ENCODE results near the gene ATRN. TPM values are rescaled to one million over a fixed set of nuclear protein-coding genes. Genes with fewer than 3 reads are reported as not detected.
A peak's percentile ranks its signal among the peaks of the same experiment; 100 is the strongest.

Gene ATRN
- total RNA-seq, 4 donors from 2014 or later: 14.4 to 20.0 (median 16.3) TPM

- TF ChIP-seq POLR2A (IDR thresholded peaks at IDR 0.05): no peak
- no peak for TF ChIP-seq CTCF (IDR thresholded peaks at IDR 0.05 in 4 of 5, conservative IDR thresholded peaks at IDR 0.05 in 1 of 5)
- H3K27me3 ChIP-seq: no peaks in the 10 kb centered on the region
- no peaks in the 10 kb centered on the region for H3K36me3 ChIP-seq
- intact Hi-C loops (cut with DNase I; ENCODE audit: low total_unique reads): no loop called here
- DNase-seq: no peak
- no peak for ATAC-seq
- no peak overlapping the region for H3K4me3 ChIP-seq
- in situ Hi-C loops (cut with MboI; ENCODE audit: low sequenced_read_pairs in 4 of 4): no loop called here
- H3K9me3 ChIP-seq: no peaks in the 10 kb centered on the region
- no peak overlapping the region for H3K27ac ChIP-seq
- no peaks in the 10 kb centered on the region for H3K4me1 ChIP-seq
Measured at GRCh38 chr20:3461911-3462677, 8.7 kb upstream of the ATRN start.

- in situ Hi-C loops (cut with MboI; ENCODE audit: low sequenced_read_pairs in 4 of 4) (no loop called here), intact Hi-C loops (cut with DNase I; ENCODE audit: low total_unique reads) (no loop called here)
- ATAC-seq: no peak
- TF ChIP-seq CTCF (IDR thresholded peaks at IDR 0.05 in 4 of 5, conservative IDR thresholded peaks at IDR 0.05 in 1 of 5) (no peak), POLR2A (IDR thresholded peaks at IDR 0.05) (no peak)
- Histone ChIP-seq H3K27ac (no peak overlapping the region), H3K4me1 (no peaks in the 10 kb centered on the region), H3K9me3 (no peaks in the 10 kb centered on the region), H3K36me3 (no peaks in the 10 kb centered on the region), H3K27me3 (no peaks in the 10 kb centered on the region), H3K4me3 (no peak overlapping the region)
- no peak for DNase-seq
Measured at GRCh38 chr20:3464166-3464565, 6.7 kb upstream of the ATRN start.

- Histone ChIP-seq H3K27me3 (no peaks in the 10 kb centered on the region), H3K4me3 (no peak overlapping the region), H3K27ac (no peak overlapping the region), H3K9me3 (no peaks in the 10 kb centered on the region), H3K4me1 (no peaks in the 10 kb centered on the region), H3K36me3 (no peaks in the 10 kb centered on the region)
- in situ Hi-C loops (cut with MboI; ENCODE audit: low sequenced_read_pairs in 4 of 4): no loop called here
- intact Hi-C loops (cut with DNase I; ENCODE audit: low total_unique reads): no loop called here
- no peak for ATAC-seq
- DNase-seq: no peak
- TF ChIP-seq CTCF (IDR thresholded peaks at IDR 0.05 in 4 of 5, conservative IDR thresholded peaks at IDR 0.05 in 1 of 5): no peak
- TF ChIP-seq POLR2A (IDR thresholded peaks at IDR 0.05): no peak
Measured at GRCh38 chr20:3465301-3465700, 5.5 kb upstream of the ATRN start.

- Histone ChIP-seq H3K4me3 (peak overlapping the region; percentile 72 to 91 (median 84)), H3K27me3 (no peaks in the 10 kb centered on the region), H3K27ac (peak overlapping the region; percentile 79 to 87 (median 80)), H3K4me1 (peaks cover 26 to 29% of the 10 kb centered on the region in 2 donors), H3K36me3 (no peaks in the 10 kb centered on the region), H3K9me3 (no peaks in the 10 kb centered on the region)
- DNase-seq (no peak), ATAC-seq (no peak)
- TF ChIP-seq CTCF (IDR thresholded peaks at IDR 0.05 in 4 of 5, conservative IDR thresholded peaks at IDR 0.05 in 1 of 5) (no peak), POLR2A (IDR thresholded peaks at IDR 0.05) (no peak)
- in situ Hi-C loops (cut with MboI; ENCODE audit: low sequenced_read_pairs in 4 of 4): no loop called here
- intact Hi-C loops (cut with DNase I; ENCODE audit: low total_unique reads): no loop called here
Measured at GRCh38 chr20:3470208-3470626, 601 bp upstream of the ATRN start.
